Measurements from ENCODE around the gene FGD6.
"Not testable (repeated sequence)": the region's sequence is repeated elsewhere in the genome, so short reads cannot be mapped to it uniquely, and the experiment has no call there.

FGD6 gene

DNA sequence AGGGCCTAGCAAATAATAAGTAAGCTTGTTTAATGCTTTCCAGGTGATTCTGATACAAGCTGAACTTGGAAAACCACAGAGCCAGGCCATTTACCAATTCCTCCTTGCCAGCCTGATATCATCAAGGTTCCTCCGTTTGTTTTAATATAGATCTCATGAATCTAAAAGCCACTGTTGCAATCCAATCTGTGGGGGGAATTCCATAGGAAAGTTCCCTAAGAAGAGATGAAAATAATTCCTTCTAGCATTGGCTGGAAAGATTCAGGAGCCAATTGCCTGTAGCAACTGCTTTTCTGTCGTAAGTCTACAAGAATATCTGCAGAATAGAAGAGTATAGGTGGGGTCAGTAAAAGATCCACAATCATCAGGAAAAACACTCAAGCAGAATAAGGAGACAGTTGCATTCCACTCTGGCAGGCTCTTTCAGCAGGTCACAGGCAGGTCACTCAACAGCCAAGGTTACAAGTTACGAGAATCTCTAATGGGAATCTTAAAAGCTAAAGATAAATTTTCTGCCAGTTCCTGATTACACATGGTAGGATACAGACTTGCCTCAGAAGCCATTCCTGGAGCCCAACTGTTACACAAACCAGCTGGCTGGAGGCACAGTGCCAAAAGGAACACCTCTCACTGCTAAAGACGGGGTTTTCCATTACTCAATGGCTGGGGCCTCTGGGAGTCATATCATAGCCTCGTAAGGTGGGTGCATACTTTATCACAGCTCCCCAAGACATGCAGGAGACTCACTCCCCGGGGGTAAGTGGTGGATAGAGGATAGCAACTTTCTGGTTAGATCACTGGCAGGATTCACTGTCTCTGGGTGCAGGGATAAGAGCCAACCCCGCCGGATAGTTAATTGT, 43.6 kb downstream of the FGD6 start:
- no peak for DNase-seq

GRCh38 chr12:95169368-95169767, 47.9 kb downstream of the FGD6 start:
- DNase-seq = no peak

GRCh38 chr12:95168746-95169145, 48.5 kb downstream of the FGD6 start:
- no peak for DNase-seq

GRCh38 chr12:95164656-95165055, 52.6 kb downstream of the FGD6 start:
- no peak for DNase-seq

DNA sequence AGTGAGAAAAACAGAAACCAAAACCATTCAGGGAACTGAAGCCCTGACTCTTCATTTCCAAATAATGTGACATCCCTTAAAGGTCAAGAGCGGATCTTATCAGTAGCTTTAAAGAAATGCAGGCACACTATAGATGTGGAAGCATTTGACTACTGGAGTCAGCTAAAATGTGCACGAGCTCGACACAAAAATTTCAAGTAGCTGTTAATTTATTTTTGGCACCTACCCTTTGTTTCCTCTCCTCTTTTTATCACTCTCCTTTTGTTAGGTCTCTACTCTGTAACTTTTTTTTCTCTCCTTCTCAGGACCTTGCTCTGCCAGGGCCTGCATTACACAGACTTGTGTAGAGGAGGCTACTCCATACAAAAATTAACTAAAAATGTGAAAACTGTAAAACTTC, 58.3 kb downstream of the FGD6 start:
- no peak for DNase-seq

- no peak for DNase-seq
Observed at GRCh38 chr12:95151821-95152220, 65.4 kb downstream of the FGD6 start.

DNA sequence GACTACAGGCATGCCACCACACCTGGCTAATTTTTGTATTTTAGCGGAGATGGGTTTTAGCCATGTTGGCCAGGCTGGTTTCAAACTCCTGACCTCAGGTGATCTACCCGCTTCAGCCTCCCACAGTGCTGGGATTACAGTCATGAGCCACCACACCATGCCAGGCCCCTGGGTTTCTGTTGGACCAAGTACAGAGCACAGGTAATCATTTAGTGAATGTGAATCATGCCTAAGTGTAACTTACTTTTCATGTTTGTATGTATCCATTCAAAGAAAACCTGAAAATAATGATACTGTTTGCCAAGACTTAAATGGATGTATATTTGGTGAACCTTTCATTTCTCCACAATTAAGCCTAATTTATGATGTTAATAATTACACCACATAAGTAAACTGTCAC, 65.9 kb downstream of the FGD6 start:
- DNase-seq = no peak

DNA sequence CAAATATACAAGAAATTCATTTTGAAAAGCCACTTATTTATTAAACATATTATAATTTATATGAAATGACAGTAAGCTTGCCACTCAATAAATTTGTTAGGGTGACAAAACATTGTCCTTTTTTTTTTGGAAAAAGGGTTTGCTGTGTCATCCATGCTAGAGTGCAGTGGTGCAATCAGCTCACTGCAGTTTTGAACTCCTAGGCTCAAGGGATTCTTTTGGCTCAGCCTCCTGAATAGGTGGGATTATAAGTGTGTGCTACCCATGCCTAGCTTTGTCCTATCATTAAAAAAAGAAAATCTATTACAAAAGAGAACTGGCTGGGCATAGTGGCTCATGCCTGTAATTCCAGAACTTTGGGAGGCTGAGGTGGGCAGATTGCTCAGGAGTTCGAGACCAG, 66.8 kb downstream of the FGD6 start:
- DNase-seq = no peak

DNA sequence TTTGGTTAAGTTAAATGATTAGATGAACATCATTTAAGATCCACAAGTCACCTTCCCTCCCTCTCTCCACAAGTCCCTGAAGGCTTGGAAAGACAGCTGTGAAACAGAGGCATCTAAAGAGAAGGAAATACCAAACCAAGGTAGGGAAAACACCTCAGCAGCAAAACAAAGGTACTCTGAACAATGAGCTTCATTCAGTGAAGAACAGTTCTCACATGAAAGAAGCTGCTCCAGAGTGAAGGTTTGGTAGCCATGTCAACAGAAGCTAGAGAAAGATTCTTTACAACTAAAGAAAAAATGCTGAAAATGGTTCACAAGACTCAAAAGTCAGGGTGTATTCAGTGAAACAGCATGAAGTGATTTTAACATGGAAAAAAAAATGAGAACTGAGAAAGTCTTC, 69.4 kb downstream of the FGD6 start:
- no peak for DNase-seq

- no peak for DNase-seq
Observed at GRCh38 chr12:95146769-95147168, 70.5 kb downstream of the FGD6 start.

GRCh38 chr12:95143621-95144205, 73.6 kb downstream of the FGD6 start:
- DNase-seq = no peak

DNA sequence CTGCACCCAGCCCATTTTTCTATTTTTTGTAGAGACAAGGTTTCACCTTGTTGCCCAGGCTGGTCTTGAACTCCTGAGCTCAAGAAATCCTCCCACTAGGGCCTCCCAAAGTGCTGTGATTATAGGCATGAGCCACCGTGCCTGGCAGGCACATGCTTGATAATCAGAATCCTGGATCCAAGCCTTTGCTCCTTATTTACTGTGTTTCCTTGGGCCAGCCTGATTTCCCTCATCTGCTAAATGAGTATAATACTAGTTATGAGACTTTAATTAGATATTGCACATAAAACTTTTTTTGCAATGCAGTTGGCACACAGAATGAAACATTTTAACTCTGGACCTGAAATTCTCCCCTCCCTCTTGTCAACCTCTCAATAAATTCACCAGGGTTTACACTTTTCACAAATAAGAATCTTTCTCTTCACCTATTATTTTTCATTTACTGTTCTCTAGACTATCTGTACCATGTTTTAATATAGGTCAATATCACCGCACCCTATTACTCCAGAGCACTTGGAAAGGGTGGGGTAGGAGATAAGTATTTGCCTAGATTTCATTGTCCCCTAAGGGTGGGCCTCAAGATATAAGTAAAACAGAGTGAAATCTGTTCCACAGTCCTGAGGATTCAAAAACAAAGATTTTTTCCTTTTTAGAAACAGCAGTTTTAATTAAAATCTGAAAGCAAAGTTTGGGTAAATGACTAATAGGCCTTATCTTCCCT, 74.7 kb downstream of the FGD6 start:
- no peak for DNase-seq

GRCh38 chr12:95141310-95141709, 76.0 kb downstream of the FGD6 start:
- DNase-seq = no peak

DNA sequence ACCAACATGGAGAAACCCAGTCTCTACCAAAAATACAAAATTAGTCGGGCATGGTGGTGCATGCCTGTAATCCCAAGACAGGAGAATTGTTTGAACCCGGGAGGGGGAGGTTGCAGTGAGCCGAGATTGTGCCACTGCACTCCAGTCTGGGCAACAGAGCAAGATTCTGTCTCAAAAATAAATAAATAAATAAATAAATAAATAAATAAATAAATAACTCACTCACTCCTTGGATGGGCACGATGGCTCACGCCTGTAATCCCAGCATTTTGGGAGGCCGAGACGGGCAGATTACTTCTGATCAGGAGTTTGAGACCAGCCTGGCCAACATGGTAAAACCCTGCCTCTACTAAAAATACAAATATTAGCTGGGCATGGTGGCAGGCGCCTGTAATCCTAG, 79.2 kb downstream of the FGD6 start:
- DNase-seq = not testable (repeated sequence)

DNA sequence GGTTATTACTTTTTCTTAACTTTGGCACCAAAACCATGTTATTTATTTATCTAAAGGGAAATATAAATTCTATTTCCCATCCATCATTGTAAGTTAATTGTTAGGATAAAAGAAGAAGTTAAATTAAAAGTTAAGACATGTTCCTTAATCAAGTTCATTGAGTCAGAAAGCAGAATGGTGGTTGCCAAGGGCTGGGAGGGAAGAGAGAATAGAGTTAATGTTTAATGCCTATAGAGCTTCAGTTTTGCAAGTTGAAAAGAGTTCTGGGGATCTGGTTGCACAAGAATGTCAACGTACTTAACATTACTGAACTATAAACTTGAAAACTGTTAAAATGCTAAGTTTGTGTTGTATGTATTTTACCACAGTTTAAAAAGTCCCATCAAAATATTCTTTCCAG, 80.7 kb downstream of the FGD6 start:
- no peak for DNase-seq

DNA sequence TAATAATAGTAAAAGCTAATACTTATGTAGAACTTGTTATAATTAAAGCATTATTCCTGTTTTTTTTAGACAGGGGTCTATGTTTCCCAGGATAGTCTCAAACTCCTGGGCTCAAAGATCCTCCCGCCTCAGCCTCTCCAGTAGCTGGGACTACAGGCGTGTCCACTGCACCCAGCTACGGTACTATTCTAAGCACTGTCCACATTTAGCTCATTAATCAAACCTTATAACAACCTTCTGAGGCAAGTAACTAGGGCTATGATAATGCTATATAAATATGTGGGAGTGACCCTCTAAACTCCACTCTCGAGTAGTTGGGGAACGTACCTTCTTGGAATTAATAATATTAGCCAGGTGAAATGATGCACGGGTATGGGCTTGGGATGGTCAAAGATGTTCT, 83.2 kb downstream of the FGD6 start:
- DNase-seq = no peak

GRCh38 chr12:95131589-95132340, 85.5 kb downstream of the FGD6 start:
- DNase-seq = no peak

DNA sequence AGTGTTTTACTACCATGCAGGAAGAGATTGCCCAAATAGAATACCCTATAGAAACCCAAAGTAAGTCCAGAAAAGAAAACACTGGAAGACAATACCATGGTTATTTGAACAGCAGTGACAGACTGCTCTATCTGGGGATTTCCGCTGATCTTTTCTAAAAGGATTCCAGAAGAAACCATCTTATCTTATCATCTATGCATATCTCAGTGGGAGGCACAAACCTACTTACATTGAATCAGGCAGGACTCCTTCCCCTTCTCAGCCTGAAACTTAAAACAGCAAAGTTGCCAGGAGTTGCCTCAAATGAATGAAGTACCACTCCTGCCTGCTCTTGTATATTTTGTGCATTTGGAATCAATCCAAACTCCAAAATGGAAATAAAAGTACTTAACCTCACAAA, 87.2 kb downstream of the FGD6 start:
- DNase-seq = no peak

DNA sequence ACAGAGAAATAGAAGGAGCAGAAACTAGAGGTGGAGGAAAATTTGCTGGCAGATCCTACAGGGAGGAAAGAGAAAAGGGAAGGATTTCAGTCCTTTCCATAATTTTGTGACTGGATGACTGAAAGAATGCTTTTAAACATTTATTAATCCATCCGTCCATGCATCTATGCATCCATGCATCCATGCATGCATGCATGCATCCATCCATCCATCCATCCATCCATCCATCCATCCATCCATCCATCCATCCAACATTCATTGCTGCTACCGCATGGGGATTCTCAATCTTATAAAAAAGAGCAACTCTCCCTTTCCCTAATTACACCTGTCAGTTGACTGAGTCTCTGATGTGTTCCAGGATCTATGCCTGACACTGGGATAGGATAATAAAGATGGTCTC, 88.2 kb downstream of the FGD6 start:
- no peak for DNase-seq

DNA sequence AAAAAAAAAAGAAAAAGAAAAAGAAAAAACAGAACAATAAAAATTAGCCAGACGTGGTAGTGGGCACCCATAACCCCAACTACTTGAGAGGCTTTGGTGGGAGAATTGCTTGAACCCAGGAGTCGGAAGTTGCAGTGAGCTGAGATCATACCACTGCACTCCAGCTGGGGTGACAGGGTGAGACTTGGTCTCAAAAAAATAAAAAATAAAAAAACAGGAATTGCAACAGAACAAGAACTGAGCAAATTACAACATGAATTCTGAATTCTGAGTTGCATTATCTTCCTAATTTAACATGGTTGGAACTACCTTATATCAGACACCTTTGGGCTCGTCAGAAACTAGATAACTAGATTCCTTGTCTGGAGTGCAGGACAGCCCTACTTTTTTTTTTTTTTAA, 90.5 kb downstream of the FGD6 start:
- no peak for DNase-seq

DNA sequence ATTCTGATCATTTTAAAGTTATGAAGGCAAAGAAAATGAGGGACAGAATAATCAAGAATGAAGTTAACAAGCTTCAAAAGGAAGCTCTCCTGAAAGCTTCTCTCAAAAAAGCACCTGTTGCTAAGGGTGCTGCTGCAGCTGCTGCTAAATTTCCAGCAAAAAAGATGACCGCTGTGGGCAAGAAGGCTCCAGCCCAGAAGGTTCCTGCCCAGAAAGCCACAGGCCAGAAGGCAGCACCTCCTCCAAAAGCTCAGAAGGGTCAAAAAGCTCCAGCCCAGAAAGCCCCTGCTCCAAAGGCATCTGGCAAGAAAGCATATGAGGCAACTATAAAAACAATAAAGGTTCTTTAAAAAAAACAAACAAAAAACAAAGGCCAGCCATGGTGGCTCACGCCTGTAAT, 91.2 kb downstream of the FGD6 start:
- no peak for DNase-seq

- no peak for DNase-seq
Observed at GRCh38 chr12:95124106-95124505, 93.2 kb downstream of the FGD6 start.

GRCh38 chr12:95118788-95119179, 98.5 kb downstream of the FGD6 start:
- DNase-seq = no peak

All from stimulated activated CD4-positive, alpha-beta T cell treated with anti-CD3 and anti-CD28 coated beads, Interleukin-2, amount 100 ng/mL, for 24 hours (primary cell).